Pons (tissue), 1 donor: Measurements from ENCODE around the gene MYL9.
"Not testable (repeated sequence)": the region's sequence is repeated elsewhere in the genome, so short reads cannot be mapped to it uniquely, and the experiment has no call there.

Experiments
- DNase-seq: peaks from one replicate; pipeline ENCODE4 v3.0.0-alpha.2; 2016; ENCODE audit warnings: low spot score

Gene MYL9

DNA sequence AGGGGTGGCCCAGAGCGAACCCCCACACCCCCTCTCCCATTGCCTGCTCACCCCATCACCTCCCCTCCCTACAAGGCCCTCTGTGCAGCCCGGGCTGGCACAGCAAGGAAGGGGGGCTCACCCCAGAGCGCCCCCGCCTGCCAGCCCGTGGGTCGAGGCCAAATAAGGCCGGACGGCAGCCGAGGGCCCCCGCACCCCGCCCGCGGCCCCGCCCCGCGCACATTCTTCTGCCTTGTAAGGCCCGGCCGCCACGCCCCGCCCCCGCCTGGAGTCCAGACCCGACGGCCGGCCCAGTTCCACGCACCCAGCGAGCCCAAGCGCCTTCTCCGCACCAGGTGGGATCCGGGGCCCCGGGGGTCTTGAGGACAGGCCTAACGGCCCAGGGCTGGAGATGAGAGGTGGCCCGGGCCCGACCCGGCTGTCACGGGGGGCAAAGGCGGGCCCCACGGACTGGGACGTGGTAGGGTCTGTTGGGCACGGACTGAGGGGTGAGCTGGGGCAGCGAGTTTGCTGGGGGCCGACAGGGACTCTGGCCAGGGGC is at the start of gene MYL9:
Gene MYL9 (plus strand): TSS at position 293 of the 541 bp plus-strand sequence. CDS start 3,366 bp downstream, outside the sequence.
- no peak for DNase-seq

DNA sequence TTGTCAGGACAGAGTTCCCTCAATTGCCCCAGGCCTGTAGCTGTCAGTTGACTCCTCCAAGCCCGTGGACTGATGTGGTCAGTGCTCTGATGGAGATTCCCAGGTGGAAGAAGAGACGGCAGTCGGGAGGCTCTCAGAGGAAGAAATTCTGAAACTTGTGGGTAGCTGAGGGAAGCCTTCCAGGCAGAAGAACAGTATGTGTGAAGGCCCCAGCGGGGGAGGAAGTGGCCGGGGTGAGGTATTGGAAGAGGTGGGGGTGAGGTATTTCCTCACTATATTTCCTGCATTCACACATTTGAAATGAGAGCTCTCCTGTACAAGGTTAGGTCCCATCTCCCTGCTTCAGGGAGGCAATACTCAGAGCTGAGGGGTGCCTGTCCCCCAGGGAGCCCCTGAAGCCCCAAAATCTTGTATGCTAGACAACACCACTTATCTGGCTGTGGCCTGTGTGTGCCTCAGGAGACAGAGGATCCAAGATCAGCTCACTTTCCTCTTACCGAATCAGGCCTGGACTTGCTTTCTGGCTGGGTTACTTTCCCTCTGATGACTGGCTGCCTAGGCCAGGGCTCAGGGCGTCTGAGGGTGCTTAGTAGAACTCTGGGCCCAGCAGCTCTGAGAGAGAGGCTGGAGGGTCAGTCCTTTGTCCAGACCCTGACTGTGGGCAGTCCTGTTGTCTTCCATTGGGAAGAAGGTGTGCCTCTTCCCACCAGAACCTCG is 49.3 kb upstream of the MYL9 start:
- DNase-seq, result no peak

DNA sequence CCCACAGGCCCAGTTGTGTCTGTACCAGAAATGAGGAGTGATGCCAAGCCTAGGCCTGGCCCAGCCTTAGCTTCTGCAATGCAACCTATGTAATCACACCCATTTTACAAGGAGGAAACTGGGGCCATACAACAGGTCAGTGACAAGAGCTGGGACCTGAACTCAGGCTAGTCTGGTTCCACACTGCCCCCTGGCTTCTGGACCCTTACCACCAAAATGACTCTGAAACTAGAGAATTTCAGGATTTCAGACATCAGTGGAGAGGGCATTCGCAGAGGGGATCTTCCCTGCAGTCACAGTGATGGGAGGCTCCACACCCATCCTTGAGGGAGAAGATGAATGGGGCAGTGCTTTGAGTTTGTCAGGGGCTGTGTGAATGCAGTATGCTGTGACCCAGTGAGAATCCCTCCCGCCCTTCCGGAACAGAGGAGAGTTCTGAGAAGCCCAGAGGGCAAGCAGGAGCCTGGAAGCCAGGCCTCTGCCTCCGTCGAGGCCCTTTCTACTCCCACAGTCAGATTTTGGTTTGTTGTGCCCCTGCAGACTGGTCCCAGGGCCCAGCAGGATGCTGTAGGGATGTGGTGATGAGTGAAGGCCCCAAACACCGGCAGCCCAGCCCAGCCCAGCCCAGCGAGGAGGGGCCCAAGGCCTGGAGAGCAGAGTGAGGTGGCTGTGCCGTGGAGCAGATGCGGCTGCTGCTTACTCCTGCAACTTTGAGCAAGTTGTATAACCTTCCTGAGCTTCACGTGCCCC is 48.1 kb upstream of the MYL9 start:
- DNase-seq, result no peak

DNA sequence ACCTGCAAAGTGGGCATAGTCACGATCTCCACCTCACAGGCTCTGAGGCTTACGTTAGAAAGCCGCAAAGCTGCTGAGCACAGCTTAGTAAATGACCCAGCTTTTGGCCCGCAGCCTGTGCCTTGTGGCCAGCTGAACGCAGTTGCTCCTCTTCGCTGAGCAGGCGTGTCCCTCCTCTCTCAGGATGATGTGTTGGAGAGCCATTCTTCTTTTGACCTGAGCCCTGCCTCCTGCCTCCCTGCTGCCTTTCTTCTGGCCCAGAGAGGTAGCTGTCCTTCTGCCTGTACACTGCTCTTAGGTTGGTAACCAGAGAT is 47.6 kb upstream of the MYL9 start:
- DNase-seq, result peak; percentile 34

DNA sequence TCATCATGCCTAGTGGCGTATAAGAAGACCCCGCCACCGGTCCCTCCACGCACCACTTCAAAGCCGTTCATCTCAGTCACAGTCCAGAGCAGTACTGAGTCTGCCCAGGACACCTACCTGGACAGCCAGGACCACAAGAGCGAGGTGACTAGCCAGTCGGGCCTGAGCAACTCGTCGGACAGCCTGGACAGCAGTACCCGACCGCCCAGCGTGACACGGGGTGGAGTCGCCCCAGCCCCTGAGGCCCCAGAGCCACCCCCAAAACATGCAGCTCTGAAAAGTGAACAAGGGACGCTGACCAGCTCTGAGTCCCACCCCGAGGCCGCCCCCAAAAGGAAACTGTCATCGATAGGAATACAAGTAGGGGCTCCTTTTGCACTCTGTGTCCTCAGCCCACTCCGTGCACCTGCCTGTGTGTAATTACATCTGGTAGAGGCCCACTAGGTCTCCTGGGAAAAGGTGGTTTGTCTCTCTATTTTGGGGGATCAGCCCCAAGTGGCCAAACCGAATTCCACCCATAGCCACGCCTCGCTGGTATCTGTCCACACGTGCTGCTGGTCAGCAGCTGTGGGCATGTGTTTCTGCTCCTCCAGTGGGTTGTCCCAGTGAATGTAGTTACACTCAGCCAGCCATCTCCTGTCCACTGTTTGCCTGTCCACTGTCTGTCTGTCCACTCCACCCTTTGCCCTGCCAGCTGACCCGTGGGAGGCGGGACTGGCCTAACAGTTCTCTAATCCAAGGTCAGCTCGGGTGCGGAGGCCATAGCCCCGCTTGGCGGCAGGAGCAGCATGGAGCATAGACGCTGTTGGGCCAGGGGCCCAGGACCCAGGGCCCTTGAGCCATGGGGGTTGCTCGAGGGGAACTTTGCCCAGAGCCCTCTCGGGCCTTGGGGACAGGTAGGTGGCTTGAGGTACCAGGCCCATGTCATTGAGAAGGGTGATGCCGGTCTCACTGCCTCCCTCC is 44.3 kb upstream of the MYL9 start:
- no peak for DNase-seq

DNA sequence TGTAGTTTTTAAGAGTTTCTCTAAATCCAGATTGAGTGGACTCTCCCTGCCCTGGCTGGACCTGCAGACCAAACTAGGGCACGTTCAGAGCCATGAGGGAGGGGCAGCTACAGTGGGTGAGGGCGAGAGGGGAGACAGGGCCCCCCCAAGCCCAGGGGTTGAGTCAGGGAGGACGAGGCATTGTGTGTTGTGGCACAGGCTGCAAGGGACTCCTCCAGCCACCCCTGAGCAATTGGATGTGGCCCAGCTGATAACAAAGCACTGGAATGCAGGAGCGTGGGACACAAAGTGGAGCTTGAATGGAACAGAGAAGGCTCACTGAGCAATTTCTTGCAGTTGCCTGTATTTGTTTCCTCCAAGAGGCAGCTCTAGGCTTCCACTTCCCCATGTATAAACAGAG is 43.5 kb upstream of the MYL9 start:
- no peak for DNase-seq

DNA sequence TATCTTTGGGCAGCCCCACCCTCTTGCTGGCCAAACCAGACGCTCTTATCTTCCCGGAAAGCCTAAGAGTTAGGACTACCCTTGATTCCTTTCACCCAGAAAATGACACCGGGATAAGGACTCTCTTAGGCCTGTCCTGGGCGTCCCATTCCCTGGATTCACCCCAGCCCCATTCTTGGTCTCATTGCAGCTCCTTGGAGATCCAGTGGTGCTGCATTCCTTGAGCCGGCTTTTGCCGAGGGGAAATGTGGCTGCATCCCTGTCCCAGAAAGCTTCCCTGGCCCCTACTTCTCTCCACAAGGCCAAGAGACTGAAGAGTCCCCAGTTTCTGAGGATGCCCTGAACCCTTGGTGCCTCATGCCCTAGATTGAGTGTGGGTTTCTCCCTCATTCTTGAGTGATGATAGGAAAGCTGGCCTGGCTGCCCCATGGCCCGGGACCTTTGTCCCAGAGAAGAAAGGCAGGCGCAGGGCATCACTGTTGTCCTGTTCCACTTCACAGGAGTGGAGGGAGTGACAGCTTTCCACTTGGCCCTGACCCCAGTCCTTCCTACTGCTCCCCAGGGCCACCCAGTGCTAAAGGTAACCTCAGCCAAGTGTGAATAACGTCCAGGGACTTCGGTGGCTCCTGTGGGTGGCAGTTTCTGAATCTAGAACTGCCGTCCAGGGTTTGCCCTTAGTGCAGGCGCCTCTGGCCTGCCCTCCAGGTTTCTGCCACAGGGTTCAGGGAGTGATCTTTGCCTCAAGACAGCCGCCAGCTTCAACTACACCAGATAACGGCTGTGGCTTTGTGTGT is 42.7 kb upstream of the MYL9 start:
- no peak for DNase-seq

DNA sequence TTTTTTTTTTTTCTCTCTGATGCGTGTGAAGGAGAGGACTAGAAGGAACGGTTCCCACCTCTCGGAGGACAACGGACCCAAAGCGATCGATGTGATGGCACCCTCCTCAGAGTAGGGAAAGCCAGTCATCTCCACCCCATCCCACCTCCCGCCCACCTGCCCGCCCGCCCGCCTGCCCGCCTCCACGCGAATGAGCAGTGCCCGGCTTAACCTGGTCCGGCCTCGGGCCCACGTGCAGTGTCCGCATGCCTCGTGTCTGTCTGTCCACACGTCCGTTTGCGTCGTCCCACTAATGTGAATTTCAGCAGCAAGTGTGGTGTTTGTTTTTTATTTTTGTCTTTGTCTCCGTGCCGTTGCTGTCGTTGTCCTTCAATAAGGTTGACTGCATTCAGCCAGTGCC is 42.1 kb upstream of the MYL9 start:
- DNase-seq, result no peak

DNA sequence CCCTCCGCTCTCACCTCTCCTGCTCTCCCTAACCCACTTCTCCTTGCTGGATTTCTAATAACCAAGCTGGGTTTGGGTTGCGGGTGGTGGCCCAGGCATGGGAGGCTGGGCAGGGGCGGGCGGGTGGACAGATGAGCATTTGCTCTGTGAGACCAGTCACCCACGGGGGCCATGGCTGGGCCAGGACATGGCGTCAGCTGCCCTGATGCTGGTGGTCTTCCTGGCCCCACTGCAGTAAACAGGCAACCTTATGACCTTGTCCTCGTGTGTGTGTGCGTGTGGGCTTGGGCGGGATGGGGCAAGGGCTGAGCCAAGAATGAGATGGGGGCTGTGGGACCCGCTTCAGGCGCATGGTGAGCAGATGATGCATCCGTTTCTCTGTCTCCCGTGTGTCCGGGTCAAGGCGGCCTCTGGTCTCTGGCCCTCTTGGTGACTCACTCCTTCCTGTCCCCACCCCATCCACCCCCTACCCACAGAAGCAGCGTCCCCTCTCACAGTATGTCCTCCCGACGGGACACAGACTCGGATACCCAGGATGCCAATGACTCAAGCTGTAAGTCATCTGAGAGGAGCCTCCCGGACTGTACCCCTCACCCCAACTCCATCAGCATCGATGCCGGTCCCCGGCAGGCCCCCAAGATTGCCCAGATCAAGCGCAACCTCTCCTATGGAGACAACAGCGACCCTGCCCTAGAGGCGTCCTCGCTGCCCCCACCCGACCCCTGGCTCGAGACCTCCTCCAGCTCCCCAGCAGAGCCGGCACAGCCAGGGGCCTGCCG is 41.4 kb upstream of the MYL9 start:
- no peak for DNase-seq

DNA sequence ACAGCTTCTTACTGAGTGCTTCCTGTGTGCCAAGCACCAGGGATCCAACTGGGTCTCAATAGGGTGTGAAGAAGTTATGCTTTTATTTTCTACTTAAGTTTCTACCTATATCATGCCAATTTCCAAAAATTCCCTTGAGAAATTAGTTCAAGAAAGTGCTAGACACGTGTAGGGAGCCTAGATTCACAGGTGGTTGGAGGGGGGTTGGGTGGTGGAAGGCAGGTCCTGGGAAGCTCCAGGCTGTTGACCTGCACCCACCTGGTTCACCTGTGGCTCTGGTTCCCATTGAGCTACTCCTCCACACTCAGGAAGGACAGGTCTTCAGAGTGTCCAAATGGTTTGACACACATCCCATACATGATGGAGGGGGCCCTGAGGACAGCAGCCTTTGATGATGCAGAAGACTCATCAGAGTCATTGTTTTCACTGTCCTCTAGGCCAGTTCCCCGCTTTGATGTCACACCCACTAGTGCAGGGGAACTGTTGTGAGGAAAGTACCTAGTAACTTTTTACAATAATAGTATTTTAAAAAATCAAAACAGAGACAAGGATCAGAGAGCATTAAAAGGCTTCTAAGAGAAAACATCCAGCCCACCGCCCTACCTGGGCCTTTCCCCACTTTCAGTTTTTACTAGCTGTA is 39.8 kb upstream of the MYL9 start:
- no peak for DNase-seq

DNA sequence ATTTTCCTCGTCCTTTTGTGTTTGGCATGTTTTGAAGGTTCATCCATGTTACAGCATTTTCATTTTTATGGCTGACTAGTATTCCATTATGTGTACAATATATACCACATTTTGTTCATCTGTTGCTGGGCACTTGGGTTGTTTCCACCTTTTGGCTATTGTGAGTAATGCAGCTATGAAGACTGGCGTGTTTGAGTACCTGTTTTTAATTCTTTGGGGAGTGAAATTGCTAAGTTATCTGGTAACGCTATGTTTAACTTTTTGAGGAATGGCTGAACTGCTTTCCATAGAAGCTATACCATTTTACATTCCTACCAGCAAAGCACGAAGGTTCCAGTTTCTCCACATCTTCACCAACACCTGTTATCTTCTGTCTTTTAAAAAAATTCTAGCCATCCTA is 37.0 kb upstream of the MYL9 start:
- no peak for DNase-seq

DNA sequence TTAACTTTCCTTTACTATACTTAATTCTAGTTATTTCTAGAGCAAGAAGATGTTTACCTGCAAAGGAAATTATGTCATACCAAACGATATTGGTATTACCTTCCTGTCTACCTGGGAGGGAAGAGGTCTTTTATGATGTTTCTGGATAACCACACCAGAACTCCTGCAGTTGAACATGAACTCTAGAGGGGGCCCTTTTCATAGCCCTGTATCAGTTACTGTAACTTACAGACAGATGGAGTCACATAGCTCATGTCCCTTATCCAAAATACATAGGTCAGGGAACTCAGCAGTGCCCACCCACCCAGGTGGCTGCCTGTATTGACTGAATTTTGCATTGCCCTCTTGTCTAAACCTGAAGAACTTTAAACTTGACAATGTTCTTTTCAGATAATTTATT is 35.1 kb upstream of the MYL9 start:
- no peak for DNase-seq

DNA sequence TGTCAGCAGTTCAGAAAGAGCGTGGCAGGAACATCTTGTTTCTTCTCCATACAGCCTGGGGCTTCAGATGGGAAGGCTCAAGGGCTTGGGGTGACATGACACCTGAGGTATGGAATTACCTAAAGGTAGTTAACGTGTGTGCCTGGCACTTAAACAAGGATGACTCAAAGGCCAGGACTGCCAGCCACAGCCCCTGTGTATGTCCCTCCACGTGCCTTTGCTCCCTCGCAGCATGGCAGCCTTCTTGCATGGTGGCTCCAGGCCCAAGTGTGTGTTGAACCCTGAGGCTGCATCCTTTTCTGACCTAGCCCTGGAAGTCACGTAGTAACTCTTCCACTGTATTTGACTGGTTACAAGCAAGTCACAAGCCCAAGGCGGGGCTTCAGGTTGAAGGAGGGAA is 33.6 kb upstream of the MYL9 start:
- DNase-seq, result no peak

DNA sequence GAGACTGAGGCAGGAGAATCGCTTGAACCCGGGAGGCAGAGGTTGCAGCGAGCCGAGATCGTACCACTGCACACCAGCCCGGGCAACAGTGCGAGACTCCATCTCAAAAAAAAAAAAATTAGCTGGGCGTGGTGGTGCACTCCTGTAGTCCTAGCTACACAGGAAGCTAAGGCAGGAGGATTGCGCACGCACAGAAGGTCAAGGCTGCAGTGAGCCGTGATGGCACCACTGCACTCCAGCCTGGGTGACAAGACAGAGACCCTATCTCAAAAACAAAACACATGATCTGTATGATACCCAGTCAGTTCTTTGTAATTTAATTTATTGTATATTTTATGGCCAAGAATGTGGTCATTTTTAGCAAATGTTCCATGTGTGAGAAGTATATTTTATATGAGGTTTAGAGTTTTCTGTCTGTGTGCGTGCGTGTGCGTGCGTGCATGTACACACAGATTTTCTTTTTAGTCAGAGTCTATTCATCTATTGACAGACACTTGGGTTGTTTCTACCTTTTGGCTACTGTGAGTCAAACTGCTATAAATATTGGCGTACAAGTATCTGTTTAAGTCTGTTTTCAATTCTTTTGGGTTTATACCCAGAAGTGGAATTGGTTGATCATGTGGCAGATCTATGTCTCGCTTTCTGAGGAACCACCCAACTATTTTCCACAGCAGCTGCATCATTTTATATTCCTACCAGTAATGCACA is 22.2 kb upstream of the MYL9 start:
- no peak for DNase-seq

DNA sequence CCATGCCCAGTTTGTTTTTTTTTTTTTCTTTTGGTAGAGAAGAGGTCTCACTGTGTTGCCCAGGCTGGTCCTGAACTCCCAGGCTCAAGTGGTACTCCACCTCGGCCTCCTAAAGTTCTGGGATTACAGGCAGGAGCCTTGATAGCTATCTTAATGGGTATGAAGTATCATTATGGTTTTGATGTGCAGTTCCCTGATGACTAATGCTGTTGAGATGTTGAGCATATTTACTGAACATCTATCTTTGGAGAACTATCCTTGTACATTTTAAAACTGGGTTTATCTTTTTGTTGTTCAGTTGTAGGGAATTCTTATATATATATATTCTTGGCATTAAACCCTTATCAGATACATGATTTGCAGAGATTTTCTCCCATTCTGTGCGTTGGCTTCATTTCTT is 21.4 kb upstream of the MYL9 start:
- DNase-seq, result no peak

DNA sequence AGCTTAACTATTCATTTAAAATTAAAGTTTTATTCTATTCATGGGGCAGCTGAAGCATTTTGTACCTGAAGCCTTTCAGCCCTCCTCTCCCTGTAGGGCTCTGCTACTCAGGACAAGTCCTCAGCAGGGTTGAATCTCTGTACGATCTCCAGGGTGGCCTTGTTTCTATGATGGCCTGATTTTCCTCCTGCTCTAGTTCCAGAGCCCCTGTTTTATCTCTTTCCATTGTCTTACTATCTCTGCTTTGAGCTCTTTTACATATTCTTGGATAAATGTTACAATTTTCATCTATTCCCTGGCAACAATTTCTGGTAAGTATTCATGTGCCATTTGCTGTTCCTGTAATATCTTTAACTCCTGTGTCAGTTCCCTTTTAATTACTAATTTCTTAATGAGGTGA is 19.8 kb upstream of the MYL9 start:
- no peak for DNase-seq

DNA sequence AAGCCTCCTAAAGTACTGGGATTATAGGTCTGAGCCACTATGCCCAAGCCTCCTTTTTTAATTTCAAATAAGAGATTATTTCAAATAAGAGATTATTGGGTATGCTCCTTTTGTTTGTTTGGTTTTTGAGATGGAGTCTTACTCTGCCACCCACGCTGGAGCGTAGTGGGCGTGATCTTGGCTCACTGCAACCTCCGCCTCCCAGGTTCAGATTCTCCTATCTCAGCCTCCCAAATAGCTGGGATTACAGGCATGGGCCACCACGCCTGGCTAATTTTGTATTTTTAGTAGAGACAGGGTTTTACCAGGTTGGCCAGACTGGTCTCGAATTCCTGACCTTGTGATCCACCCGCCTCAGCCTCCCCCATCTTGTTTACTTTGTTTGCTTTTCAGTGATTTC is 18.9 kb upstream of the MYL9 start:
- not testable (repeated sequence) for DNase-seq

DNA sequence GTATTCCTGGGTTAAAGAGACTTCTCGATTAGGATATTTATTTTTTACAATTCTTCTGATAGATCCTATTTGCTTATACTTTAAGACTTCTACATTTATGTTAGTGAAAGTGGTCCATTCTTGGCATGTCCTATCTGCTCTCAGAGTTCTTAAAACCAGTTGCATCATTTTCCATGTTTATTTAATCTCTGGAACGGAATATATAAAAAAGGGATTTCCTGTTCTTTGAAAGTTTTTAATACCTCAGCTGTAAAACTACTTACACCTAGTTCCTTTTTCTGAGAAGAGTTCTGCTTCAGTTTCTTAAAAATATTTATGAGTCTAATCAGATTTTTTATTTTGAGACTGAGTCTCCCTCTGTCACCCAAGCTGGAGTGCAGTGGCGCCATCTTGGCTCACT is 18.0 kb upstream of the MYL9 start:
- DNase-seq, result no peak

DNA sequence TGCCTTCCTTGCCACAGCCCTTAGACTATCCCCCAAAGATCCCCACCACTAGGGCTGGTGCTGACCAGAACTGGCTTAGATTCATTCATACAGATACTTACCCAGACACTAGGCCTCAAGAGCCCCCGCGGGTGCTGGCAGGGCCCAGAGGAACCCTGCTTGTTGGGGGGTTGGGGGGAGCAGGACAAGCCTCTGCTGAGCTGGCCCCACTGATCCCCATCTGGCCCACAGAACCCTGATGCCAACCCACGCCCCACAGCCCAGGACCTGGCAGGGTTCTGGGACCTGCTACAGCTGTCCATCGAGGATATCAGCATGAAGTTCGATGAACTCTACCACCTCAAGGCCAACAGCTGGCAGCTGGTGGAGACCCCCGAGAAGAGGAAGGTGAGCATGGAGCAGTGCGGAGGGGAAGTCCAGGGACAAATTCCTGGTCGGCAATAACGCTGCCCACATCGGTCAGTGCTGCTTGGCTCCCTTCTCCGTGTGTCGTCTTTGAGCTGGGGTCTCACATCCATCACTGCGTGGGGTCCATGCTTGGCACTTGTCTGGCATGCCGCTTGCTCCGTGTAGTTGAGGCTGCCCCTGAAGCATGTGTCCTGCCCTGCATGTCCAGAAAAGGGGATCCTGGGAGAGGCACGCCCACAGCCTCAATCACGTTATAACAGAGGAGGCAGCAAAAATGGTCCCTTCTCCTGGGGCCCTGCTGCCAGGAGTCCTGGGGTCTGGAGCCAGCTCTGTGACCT is 15.5 kb upstream of the MYL9 start:
- no peak for DNase-seq
